Ovary (tissue), 9 donors: Measurements from ENCODE around the gene TAOK2. TPM values are rescaled to one million over a fixed set of nuclear protein-coding genes. Genes with fewer than 3 reads are reported as not detected.

ENCODE experiments used
- DNase-seq, 5 donors: peaks; one replicate each; pipeline ENCODE4 v3.0.0-alpha.2; 2019 to 2020
- H3K27ac ChIP-seq, 2 donors: fragments of 200-600 bp; one replicate each; pipeline versions ENCODE4 v1.5.1 to v1.8.0; 2019 to 2022
- H3K27me3 ChIP-seq: fragments of 200-600 bp; one replicate; pipeline ENCODE4 v1.8.0; 2022
- H3K36me3 ChIP-seq: fragments of 200-600 bp; sonication (generic); one replicate; pipeline ENCODE4 v1.5.1; 2019
- H3K4me1 ChIP-seq: one replicate; pipeline ENCODE4 v1.8.1; 2013; ENCODE audit warnings: mild to moderate bottlenecking, moderate library complexity; ENCODE audit not compliant: insufficient read depth
- H3K4me3 ChIP-seq: fragments of 200-600 bp; sonication (generic); one replicate; pipeline ENCODE4 v1.5.1; 2017
- H3K9me3 ChIP-seq, 2 donors: fragments of 200-600 bp in 1 of 2; sonication (generic) in 1 of 2; one replicate each; pipeline versions ENCODE4 v1.5.1 to v1.8.1; 2013 to 2019; ENCODE audit warnings: mild to moderate bottlenecking in 1 of 2, moderate library complexity in 1 of 2
- EP300 ChIP-seq: sonication (generic); formaldehyde crosslinking; IDR thresholded peaks from one replicate; pipeline ENCODE4 v1.6.1; 2017; ENCODE audit warnings: antibody characterized with exemption
- POLR2A ChIP-seq: fragments of 450-650 bp; IDR thresholded peaks from one replicate; pipeline ENCODE4 v1.6.1; 2017; ENCODE audit warnings: antibody characterized with exemption, mild to moderate bottlenecking, moderate library complexity
- WGBS, 3 donors: extraction: QIAGEN DNeasy Blood & Tissue Kit in 1 of 3; methylation state at CpG; one replicate each; pipeline versions ENCODE4 v1.1.5 to v1.1.7; 2013 to 2017; 5-methylcytosine and 5-hydroxymethylcytosine counted together
- intact Hi-C, 4 donors: fragments of 100-400 bp; cut with DNase I; formaldehyde crosslinking; loops; one replicate each; pipeline versions ENCODE4 v1.11.0 to v1.15.1; 2022 to 2023
- polyA plus RNA-seq, 2 donors: library from polyadenylated mRNA; stranded (reverse); fragments of 200-250 nt in 1 of 2; fragments of 350-450 nt in 1 of 2; fragmentation: Illumina TruSeq in 1 of 2; extraction: RNeasy Lipid Tissue Mini Kit (QIAGEN cat#74804) in 1 of 2; gene quantifications; one replicate each; pipeline ENCODE4 v1.2.3, GENCODE V29; 2013 to 2014
- total RNA-seq, 7 donors: library from RNA; depleted of rRNA in 2 of 7; stranded (reverse); fragments of >200 nt in 2 of 7; fragmentation: NEBNext Ultra II Directional in 3 of 7; extraction: Animal tissue kit (Norgen Biotek cat#: 25700) in 3 of 7; gene quantifications; one replicate each; pipeline versions ENCODE4 v1.1.0 to v1.2.4, GENCODE V29; 2016 to 2023
- TF ChIP-seq, protein P1 (sequence below), 3 donors: fragments of 450-650 bp in 2 of 3; fragments of 200-600 bp in 1 of 3; IDR thresholded peaks; one replicate each; pipeline versions ENCODE4 v1.5.1 to v1.8.0; 2016 to 2022; ENCODE audit warnings: antibody characterized with exemption in 3 of 3, mild to moderate bottlenecking in 1 of 3
- donor health status: DM: no; HTN: no; CAD: no; lungs with moderate emphysema.
- donor health status: DM: no; HTN: no; CAD: no.
- donor health status: Bipolar disorder and iron deficiency.
- donor health status: DM: yes; HTN: yes; CAD: no.
- donor health status: DM: no; HTN: no; CAD: no.
- donor health status: DM: yes; HTN: yes; CAD: no.

The TAOK2 gene
- total and polyA plus RNA-seq, 9 donors = 19.4 to 54.0 (median 39.1) TPM

DNA sequence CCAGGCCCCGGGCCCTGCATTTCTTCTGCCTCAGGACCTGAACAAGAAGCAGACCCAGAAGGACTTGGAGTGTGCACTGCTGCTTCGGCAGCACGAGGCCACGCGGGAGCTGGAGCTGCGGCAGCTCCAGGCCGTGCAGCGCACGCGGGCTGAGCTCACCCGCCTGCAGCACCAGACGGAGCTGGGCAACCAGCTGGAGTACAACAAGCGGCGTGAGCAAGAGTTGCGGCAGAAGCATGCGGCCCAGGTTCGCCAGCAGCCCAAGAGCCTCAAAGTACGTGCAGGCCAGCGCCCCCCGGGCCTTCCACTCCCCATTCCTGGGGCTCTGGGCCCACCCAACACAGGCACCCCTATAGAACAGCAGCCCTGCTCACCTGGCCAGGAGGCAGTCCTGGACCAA, 12.6 kb downstream of the TAOK2 start:
- Histone ChIP-seq H3K4me3 (no peak overlapping the region), H3K4me1 (no peaks in the 10 kb centered on the region), H3K36me3 (no peaks in the 10 kb centered on the region), H3K27me3 (no peaks in the 10 kb centered on the region), H3K9me3 (no peaks in the 10 kb centered on the region), H3K27ac (no peak overlapping the region)
- TF ChIP-seq POLR2A (no peak), EP300 (no peak)
- TF ChIP-seq, protein P1, sequence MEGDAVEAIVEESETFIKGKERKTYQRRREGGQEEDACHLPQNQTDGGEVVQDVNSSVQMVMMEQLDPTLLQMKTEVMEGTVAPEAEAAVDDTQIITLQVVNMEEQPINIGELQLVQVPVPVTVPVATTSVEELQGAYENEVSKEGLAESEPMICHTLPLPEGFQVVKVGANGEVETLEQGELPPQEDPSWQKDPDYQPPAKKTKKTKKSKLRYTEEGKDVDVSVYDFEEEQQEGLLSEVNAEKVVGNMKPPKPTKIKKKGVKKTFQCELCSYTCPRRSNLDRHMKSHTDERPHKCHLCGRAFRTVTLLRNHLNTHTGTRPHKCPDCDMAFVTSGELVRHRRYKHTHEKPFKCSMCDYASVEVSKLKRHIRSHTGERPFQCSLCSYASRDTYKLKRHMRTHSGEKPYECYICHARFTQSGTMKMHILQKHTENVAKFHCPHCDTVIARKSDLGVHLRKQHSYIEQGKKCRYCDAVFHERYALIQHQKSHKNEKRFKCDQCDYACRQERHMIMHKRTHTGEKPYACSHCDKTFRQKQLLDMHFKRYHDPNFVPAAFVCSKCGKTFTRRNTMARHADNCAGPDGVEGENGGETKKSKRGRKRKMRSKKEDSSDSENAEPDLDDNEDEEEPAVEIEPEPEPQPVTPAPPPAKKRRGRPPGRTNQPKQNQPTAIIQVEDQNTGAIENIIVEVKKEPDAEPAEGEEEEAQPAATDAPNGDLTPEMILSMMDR (IDR thresholded peaks at IDR 0.05) = no peak
- DNase-seq = peak in 1 of 5 donors; percentile 28
- WGBS, 3 donors = 87 to 93% (median 90%) methylated on average over 20 of the region's 20 CpGs
- intact Hi-C loops = no loop called here

DNA sequence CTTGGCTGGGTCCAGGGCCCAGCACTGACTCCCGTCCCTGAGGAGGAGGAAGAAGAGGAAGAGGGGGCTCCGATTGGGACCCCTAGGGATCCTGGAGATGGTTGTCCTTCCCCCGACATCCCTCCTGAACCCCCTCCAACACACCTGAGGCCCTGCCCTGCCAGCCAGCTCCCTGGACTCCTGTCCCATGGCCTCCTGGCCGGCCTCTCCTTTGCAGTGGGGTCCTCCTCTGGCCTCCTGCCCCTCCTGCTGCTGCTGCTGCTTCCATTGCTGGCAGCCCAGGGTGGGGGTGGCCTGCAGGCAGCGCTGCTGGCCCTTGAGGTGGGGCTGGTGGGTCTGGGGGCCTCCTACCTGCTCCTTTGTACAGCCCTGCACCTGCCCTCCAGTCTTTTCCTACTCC, 13.3 kb downstream of the TAOK2 start:
- intact Hi-C loops = no loop called here
- H3K9me3 ChIP-seq = no peaks in the 10 kb centered on the region
- H3K36me3 ChIP-seq = no peaks in the 10 kb centered on the region
- H3K4me3 ChIP-seq = no peak overlapping the region
- peak in 1 of 5 donors; percentile 26 for DNase-seq
- H3K27me3 ChIP-seq = no peaks in the 10 kb centered on the region
- WGBS, 3 donors = 82 to 89% (median 88%) methylated on average over 5 of the region's 5 CpGs
- TF ChIP-seq EP300 (no peak), POLR2A (no peak)
- TF ChIP-seq, protein P1 (IDR thresholded peaks at IDR 0.05) = no peak
- H3K27ac ChIP-seq = no peak overlapping the region
- no peaks in the 10 kb centered on the region for H3K4me1 ChIP-seq

DNA sequence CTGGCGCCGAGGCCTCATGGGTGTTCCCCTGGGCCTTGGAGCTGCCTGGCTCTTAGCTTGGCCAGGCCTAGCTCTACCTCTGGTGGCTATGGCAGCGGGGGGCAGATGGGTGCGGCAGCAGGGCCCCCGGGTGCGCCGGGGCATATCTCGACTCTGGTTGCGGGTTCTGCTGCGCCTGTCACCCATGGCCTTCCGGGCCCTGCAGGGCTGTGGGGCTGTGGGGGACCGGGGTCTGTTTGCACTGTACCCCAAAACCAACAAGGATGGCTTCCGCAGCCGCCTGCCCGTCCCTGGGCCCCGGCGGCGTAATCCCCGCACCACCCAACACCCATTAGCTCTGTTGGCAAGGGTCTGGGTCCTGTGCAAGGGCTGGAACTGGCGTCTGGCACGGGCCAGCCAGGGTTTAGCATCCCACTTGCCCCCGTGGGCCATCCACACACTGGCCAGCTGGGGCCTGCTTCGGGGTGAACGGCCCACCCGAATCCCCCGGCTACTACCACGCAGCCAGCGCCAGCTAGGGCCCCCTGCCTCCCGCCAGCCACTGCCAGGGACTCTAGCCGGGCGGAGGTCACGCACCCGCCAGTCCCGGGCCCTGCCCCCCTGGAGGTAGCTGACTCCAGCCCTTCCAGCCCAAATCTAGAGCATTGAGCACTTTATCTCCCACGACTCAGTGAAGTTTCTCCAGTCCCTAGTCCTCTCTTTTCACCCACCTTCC, 13.9 kb downstream of the TAOK2 start:
- intact Hi-C loops = no loop called here
- H3K4me3 ChIP-seq = no peak overlapping the region
- H3K36me3 ChIP-seq = no peaks in the 10 kb centered on the region
- WGBS, 3 donors = 84 to 89% (median 86%) methylated on average over 21 to 35 of the region's 35 CpGs
- peak in 1 of 5 donors; percentile 35 for DNase-seq
- H3K4me1 ChIP-seq = no peaks in the 10 kb centered on the region
- TF ChIP-seq, protein P1 (IDR thresholded peaks at IDR 0.05) = no peak
- no peak for TF ChIP-seq EP300
- no peak for TF ChIP-seq POLR2A
- H3K27me3 ChIP-seq = no peaks in the 10 kb centered on the region
- no peak overlapping the region for H3K27ac ChIP-seq
- no peaks in the 10 kb centered on the region for H3K9me3 ChIP-seq

DNA sequence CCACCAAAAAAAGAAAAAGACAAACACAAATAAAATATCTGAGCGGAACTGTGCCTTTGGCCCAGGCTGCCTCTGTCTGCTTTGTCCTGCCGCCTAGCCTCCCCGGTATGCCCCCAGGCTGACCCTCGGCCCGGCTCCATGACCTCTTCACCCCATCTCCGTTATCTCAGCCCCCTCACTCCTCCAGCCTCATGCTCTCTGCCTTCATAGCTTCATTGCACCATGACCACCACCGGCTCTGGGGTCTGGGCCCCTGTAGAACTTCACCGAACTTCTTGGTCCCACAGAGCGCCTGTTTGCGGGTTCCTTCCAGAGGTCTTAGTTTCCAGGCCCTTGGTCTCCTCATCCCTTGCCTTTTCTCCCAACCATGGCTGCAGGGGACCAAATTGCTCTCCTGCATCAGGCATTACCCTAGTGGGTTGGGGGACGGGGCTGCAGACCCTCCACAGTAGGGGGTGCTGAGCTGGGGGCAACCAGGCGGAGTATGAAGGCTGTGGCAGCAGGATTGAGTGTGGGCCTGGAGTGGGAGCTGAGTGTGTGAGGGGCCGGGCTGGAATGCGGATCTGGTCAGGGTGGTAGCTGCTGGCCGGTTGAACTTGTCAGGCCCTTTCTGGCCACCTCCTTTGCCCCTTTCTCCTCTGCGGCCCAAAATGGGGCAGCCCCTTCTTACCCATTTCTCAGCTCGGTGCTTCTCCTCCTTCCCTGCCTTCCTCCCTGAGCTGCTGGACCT, 14.8 kb downstream of the TAOK2 start:
- Histone ChIP-seq H3K27ac (no peak overlapping the region), H3K4me1 (no peaks in the 10 kb centered on the region), H3K4me3 (no peak overlapping the region), H3K9me3 (no peaks in the 10 kb centered on the region), H3K36me3 (no peaks in the 10 kb centered on the region), H3K27me3 (no peaks in the 10 kb centered on the region)
- DNase-seq = peak in 1 of 5 donors; percentile 23
- WGBS, 3 donors = 77 to 82% (median 81%) methylated on average over 17 of the region's 17 CpGs
- TF ChIP-seq EP300 = no peak
- TF ChIP-seq, protein P1 (IDR thresholded peaks at IDR 0.05) = no peak
- TF ChIP-seq POLR2A = no peak
- intact Hi-C loops = no loop called here
